Testis (tissue), 3 donors: Measurements from ENCODE around the gene C2CD4D. TPM values are rescaled to one million over a fixed set of nuclear protein-coding genes. Genes with fewer than 3 reads are reported as not detected.

Experiments
- DNase-seq: peaks from one replicate; pipeline ENCODE4 v3.0.0-alpha.2; 2019
- H3K27ac ChIP-seq, 2 donors: fragments of 200-600 bp; sonication (generic); one replicate each; pipeline ENCODE4 v1.5.1; 2019
- H3K27me3 ChIP-seq: fragments of 200-600 bp; sonication (generic); one replicate; pipeline ENCODE4 v1.5.1; 2019
- H3K36me3 ChIP-seq: fragments of 200-600 bp; sonication (generic); one replicate; pipeline ENCODE4 v1.5.1; 2017; ENCODE audit warnings: low read depth; ENCODE audit errors: missing control alignments
- H3K4me1 ChIP-seq: fragments of 200-600 bp; sonication (generic); one replicate; pipeline ENCODE4 v1.5.1; 2019
- H3K4me3 ChIP-seq, 2 donors: fragments of 200-600 bp; sonication (generic); one replicate each; pipeline ENCODE4 v1.5.1; 2017 to 2019
- H3K9me3 ChIP-seq: fragments of 200-600 bp; sonication (generic); one replicate; pipeline ENCODE4 v1.5.1; 2017
- POLR2A ChIP-seq: fragments of 450-650 bp; IDR thresholded peaks from one replicate; pipeline ENCODE4 v1.6.1; 2017; ENCODE audit warnings: antibody characterized with exemption, mild to moderate bottlenecking, moderate library complexity
- WGBS, 2 donors: methylation state at CpG; one replicate each; pipeline ENCODE4 v1.1.5; 2018; 5-methylcytosine and 5-hydroxymethylcytosine counted together
- intact Hi-C: fragments of 100-400 bp; cut with DNase I; formaldehyde crosslinking; loops from one replicate; pipeline ENCODE4 v1.15.1; 2023; ENCODE audit warnings: low total_unique reads
- polyA plus RNA-seq: library from polyadenylated mRNA; stranded (reverse); fragments of 350-450 nt; fragmentation: Illumina TruSeq; extraction: RNeasy Lipid Tissue Mini Kit (QIAGEN cat#74804); gene quantifications from one replicate; pipeline ENCODE4 v1.2.3, GENCODE V29; 2014; ENCODE audit warnings: low read depth, low replicate concordance; ENCODE audit not compliant: insufficient read depth
- total RNA-seq, 2 donors: library from RNA; depleted of rRNA; stranded (reverse); fragments of >200 nt; gene quantifications; one replicate each; pipeline ENCODE4 v1.2.3, GENCODE V29; 2016
- TF ChIP-seq, protein P1 (sequence below), 3 experiments: fragments of 450-650 bp in 2 of 3; fragments of 200-600 bp in 1 of 3; sonication (generic) in 1 of 3; IDR thresholded peaks; one replicate each; pipeline ENCODE4 v1.5.1; 2016 to 2019; ENCODE audit warnings: antibody characterized with exemption in 3 of 3, mild to moderate bottlenecking in 2 of 3, moderate library complexity in 1 of 3

The C2CD4D gene
- total and polyA plus RNA-seq, 3 donors from 2014 or later = 0.29 to 2.0 (median 1.4) TPM

GRCh38 chr1:151833172-151833900 lies 6.3 kb downstream of the C2CD4D start:
- intact Hi-C loops = no loop called here
- TF ChIP-seq, protein P1, sequence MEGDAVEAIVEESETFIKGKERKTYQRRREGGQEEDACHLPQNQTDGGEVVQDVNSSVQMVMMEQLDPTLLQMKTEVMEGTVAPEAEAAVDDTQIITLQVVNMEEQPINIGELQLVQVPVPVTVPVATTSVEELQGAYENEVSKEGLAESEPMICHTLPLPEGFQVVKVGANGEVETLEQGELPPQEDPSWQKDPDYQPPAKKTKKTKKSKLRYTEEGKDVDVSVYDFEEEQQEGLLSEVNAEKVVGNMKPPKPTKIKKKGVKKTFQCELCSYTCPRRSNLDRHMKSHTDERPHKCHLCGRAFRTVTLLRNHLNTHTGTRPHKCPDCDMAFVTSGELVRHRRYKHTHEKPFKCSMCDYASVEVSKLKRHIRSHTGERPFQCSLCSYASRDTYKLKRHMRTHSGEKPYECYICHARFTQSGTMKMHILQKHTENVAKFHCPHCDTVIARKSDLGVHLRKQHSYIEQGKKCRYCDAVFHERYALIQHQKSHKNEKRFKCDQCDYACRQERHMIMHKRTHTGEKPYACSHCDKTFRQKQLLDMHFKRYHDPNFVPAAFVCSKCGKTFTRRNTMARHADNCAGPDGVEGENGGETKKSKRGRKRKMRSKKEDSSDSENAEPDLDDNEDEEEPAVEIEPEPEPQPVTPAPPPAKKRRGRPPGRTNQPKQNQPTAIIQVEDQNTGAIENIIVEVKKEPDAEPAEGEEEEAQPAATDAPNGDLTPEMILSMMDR (IDR thresholded peaks at IDR 0.05) = no peak
- TF ChIP-seq POLR2A = no peak
- no peak for DNase-seq
- H3K9me3 ChIP-seq = no peaks in the 10 kb centered on the region
- H3K4me1 ChIP-seq = peaks cover 18% of the 10 kb centered on the region
- H3K27me3 ChIP-seq = no peaks in the 10 kb centered on the region
- no peak overlapping the region for H3K27ac ChIP-seq
- 66 to 72% methylated on average over 8 of the region's 8 CpGs for WGBS, 2 donors
- H3K36me3 ChIP-seq = no peaks in the 10 kb centered on the region
- H3K4me3 ChIP-seq = no peak overlapping the region

GRCh38 chr1:151832318-151832980 lies 7.2 kb downstream of the C2CD4D start:
- intact Hi-C loops = no loop called here
- TF ChIP-seq, protein P1 (IDR thresholded peaks at IDR 0.05) = no peak
- TF ChIP-seq POLR2A = no peak
- peaks cover 22% of the 10 kb centered on the region for H3K4me1 ChIP-seq
- H3K4me3 ChIP-seq = no peak overlapping the region
- H3K9me3 ChIP-seq = no peaks in the 10 kb centered on the region
- no peak overlapping the region for H3K27ac ChIP-seq
- 63 to 71% methylated on average over 10 of the region's 10 CpGs for WGBS, 2 donors
- H3K27me3 ChIP-seq = no peaks in the 10 kb centered on the region
- peak; percentile 93 for DNase-seq
- no peaks in the 10 kb centered on the region for H3K36me3 ChIP-seq

- Histone ChIP-seq H3K27ac (peak within 1 kb of the TSS; percentile 5 to 59), H3K4me3 (peak within 1 kb of the TSS in 1 of 2 donors; percentile 62), H3K36me3 (no peaks in the 10 kb centered on the region), H3K4me1 (peaks cover 23% of the 10 kb centered on the region), H3K27me3 (no peaks in the 10 kb centered on the region), H3K9me3 (no peaks in the 10 kb centered on the region)
- TF ChIP-seq POLR2A = no peak
- TF ChIP-seq, protein P1 (IDR thresholded peaks at IDR 0.05) = no peak
- WGBS, 2 donors = 58 to 59% methylated on average over 5 of the region's 5 CpGs
- peak; percentile 79 for DNase-seq
- intact Hi-C loops = no loop called here
Measured at GRCh38 chr1:151831605-151832004, 8.0 kb downstream of the C2CD4D start, which contains the start of gene RORC. RORC (minus strand) TSS chr1:151831802; CDS start chr1:151831764, 38 bp downstream.

GRCh38 chr1:151831256-151831591 lies 8.4 kb downstream of the C2CD4D start:
- intact Hi-C loops = no loop called here
- H3K27ac ChIP-seq = peak overlapping the region; percentile 5 to 59
- no peaks in the 10 kb centered on the region for H3K9me3 ChIP-seq
- H3K4me3 ChIP-seq = peak overlapping the region in 1 of 2 donors; percentile 62
- whole genome bisulfite sequencing, 2 donors = 65 to 74% methylated on average over 4 of the region's 4 CpGs
- peaks cover 27% of the 10 kb centered on the region for H3K4me1 ChIP-seq
- TF ChIP-seq, protein P1 (IDR thresholded peaks at IDR 0.05) = no peak
- no peak for TF ChIP-seq POLR2A
- no peaks in the 10 kb centered on the region for H3K36me3 ChIP-seq
- DNase-seq = no peak
- H3K27me3 ChIP-seq = no peaks in the 10 kb centered on the region
